HUES6 (cell line): ENCODE measurements around the gene BDKRB2.

Experiments
- H3K27ac ChIP-seq: 2 replicates; pipeline ENCODE4 v1.7.0; 2013; ENCODE audit warnings: low read depth, mild to moderate bottlenecking, low read length, inconsistent platforms
- H3K27me3 ChIP-seq: 2 replicates; pipeline ENCODE4 v1.6.1; 2013; ENCODE audit warnings: low read length; ENCODE audit not compliant: control insufficient read depth, insufficient read depth
- H3K36me3 ChIP-seq: 2 replicates; pipeline ENCODE4 v1.6.1; 2013; ENCODE audit warnings: low read length; ENCODE audit not compliant: control insufficient read depth, insufficient read depth
- H3K4me1 ChIP-seq: 2 replicates; pipeline ENCODE4 v1.6.1; 2013; ENCODE audit warnings: low read length; ENCODE audit not compliant: control insufficient read depth, insufficient read depth
- H3K4me3 ChIP-seq: 2 replicates; pipeline ENCODE4 v1.5.1; 2013; ENCODE audit warnings: low read depth, low read length
- H3K9ac ChIP-seq: one replicate; pipeline ENCODE4 v1.6.1; 2013; ENCODE audit warnings: mild to moderate bottlenecking, low read length
- H3K9me3 ChIP-seq: 2 replicates; pipeline ENCODE4 v1.6.1; 2013; ENCODE audit warnings: low read depth, low read length; ENCODE audit not compliant: control insufficient read depth, insufficient read depth

The BDKRB2 gene

DNA sequence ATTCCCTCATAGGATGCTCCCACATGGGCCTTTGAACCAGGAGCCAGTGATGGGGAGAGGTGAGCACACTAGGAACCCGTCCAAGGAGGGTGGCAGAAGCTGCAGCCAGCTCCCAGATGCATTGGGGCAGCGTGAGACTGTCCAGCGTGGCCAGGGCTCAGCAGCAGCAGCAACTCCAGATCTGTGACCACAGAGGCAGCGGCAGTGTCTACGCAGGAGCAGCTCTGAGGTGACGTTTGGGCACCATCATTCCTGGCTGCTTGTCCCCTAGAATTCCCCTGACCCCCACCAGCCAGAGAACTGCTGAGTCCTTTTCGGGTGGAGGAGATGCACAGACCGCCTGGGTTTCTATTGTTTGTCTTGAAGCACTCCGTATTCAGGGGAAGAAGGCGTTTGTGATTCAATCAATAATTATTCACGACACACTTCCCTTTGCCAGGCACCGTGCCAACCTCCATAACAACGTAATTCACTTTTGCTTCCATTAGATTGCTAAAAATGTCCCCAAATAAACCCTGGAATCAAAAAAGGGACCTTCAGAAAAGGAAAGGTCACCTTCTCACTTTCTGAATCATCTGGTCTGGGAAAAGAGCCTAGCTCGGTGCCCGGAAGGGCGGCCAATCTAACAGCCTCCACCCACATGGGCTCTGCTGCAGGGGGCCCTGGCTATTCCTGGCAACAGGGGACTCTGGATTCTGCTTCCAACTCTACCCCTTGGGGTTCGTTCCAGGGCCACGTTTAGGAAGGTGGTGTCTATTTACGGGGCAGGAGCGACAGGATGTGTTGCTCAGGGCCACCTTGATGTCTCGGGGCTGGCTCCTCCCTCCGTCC lies 11.4 kb upstream of the BDKRB2 start:
- H3K4me3 ChIP-seq = no peak overlapping the region
- no peaks in the 10 kb centered on the region for H3K9me3 ChIP-seq
- no peak overlapping the region for H3K27ac ChIP-seq
- H3K9ac ChIP-seq = no peak overlapping the region
- no peaks in the 10 kb centered on the region for H3K36me3 ChIP-seq
- H3K4me1 ChIP-seq = peaks cover 32% of the 10 kb centered on the region
- H3K27me3 ChIP-seq = no peaks in the 10 kb centered on the region

GRCh38 chr14:96194262-96194656 lies 10.4 kb upstream of the BDKRB2 start:
- Histone ChIP-seq H3K4me1 (peaks cover 37% of the 10 kb centered on the region), H3K9ac (no peak overlapping the region), H3K27me3 (no peaks in the 10 kb centered on the region), H3K27ac (no peak overlapping the region), H3K36me3 (no peaks in the 10 kb centered on the region), H3K9me3 (no peaks in the 10 kb centered on the region), H3K4me3 (no peak overlapping the region)

DNA sequence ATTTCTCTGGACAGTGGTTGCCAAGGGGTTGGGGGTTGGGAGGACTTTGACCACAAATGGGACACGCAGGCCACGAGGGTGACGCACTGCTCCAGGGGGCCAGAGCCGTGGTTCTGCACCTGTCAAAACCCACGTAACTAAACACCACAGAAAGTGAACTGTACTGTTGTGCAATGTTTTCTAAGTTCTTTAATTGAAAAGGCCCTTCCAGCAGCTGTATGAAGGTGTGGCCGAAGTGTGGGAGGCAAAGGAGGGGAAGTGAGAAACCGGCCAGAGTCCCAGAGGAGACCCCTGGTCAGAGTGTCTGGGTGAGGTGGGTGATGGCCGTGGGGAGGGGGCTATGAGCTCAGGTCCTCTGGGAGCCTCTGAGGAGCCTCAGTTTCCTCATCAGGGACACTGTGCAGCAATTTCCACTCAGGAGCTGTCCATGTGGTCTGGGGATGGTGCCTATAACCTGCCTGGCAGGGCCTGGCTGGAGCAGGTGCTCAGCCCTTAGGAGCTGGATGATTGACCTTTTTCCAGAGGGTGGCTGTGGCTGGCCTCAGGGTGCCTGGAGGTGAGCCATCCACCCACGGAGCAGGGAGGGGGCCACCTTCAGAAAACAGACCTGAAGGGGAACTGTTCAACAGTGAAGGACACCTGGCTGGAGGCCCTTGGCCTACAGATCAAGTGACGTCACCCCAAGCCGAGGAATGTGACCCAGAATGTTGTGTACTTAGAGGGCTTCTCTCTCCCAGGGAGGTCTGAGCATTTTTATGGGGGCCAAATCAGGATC lies 9.8 kb upstream of the BDKRB2 start:
- Histone ChIP-seq H3K4me1 (peaks cover 37% of the 10 kb centered on the region), H3K4me3 (no peak overlapping the region), H3K9ac (no peak overlapping the region)

DNA sequence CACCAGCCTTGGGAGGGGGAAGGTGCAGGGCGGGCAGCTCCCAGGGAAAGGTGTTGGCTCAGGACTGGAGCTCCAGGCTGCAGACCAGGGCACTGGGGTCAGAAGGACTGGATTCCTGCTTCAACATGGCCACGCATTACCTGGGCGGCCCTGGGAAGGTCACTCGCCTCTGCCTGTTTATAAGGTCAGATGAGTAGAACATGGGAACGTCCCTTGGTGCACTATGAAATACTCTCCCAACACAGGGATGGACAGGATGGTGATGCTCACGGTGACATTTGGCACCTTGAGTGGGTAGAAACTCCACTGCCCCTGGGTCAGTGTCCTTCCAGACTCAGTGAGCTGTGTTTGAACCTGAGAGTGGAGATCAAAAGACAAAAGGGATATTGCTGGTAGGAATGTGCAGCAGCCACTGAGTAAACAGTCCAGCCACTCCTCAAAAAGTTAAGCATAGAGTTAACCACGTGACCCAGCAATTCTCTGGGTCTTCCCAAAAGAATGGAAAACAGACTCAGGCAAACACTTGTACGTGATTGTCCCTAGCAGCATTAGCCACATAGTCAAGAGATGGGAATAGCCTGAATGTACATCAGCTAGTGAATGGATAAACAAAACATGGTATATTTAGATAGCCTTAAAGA lies 9.1 kb upstream of the BDKRB2 start:
- H3K27me3 ChIP-seq = no peaks in the 10 kb centered on the region
- H3K4me3 ChIP-seq = no peak overlapping the region
- H3K36me3 ChIP-seq = no peaks in the 10 kb centered on the region
- H3K9ac ChIP-seq = no peak overlapping the region
- no peak overlapping the region for H3K27ac ChIP-seq
- H3K4me1 ChIP-seq = peaks cover 32% of the 10 kb centered on the region
- H3K9me3 ChIP-seq = no peaks in the 10 kb centered on the region

More for the DNA sequence above, 9.8 kb upstream of the BDKRB2 start:
- no peaks in the 10 kb centered on the region for H3K36me3 ChIP-seq
- no peak overlapping the region for H3K27ac ChIP-seq
- H3K9me3 ChIP-seq = no peaks in the 10 kb centered on the region
- H3K27me3 ChIP-seq = no peaks in the 10 kb centered on the region

DNA sequence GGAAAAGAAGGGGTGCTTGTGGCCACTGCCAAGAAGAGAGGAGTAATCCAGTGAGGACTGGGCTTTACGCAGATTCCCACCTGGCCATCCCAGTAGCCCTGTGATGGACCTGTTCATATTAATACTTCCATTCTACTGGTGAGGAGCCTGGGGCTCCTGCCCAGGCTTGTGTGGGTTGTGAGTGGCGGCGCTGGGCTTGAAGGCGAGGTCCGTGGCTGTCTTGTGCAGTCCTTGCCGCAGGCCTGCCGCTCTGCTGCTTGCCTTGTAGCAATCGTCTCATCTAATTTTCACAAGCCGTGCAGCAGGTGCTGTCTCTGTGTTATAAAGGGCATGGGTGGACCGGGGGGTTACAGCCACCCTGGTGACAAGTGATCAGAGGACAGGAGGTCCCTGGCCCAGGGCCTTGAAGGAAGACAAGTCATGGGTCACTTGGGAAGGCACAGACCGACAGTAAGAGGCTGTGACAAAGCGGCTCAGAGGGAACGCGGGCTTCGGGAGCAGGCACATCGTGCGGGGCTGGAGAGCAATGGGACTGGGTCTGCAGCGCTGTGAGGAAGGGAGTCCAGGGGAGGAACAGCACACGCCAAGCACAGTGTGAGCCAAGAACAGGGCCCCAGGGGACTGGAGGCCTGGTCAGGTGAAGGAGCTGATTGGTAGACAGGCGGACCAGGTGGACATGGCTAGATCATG lies 7.3 kb upstream of the BDKRB2 start:
- H3K27ac ChIP-seq = no peak overlapping the region

DNA sequence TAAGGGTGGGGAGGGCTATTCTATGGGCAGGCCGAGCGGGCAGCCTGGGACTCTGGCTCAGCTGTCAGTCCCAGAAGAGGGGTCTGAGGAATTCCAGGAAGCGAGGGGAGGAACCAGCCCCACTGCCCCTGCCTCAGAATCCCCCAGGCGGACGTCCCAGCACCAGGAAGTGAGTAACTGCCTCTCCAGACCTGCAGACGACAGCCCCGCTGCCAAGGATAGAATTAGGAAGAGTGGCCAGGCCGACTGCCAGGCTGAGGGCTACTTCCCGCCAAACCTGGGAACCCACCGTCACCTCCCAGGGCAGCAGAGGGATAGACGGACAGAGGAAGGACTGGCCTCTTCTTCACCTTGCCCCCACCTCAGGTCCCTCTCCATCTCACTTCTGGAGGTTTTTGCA lies 6.7 kb upstream of the BDKRB2 start:
- Histone ChIP-seq H3K27ac (no peak overlapping the region), H3K9ac (no peak overlapping the region), H3K9me3 (no peaks in the 10 kb centered on the region), H3K36me3 (no peaks in the 10 kb centered on the region), H3K27me3 (no peaks in the 10 kb centered on the region), H3K4me3 (no peak overlapping the region), H3K4me1 (peaks cover 16% of the 10 kb centered on the region)

More for the DNA sequence above, 7.3 kb upstream of the BDKRB2 start:
- no peak overlapping the region for H3K4me3 ChIP-seq
- H3K9me3 ChIP-seq = no peaks in the 10 kb centered on the region
- H3K4me1 ChIP-seq = peaks cover 23% of the 10 kb centered on the region
- H3K36me3 ChIP-seq = no peaks in the 10 kb centered on the region
- H3K9ac ChIP-seq = no peak overlapping the region
- no peaks in the 10 kb centered on the region for H3K27me3 ChIP-seq

GRCh38 chr14:96198430-96199130 lies 6.1 kb upstream of the BDKRB2 start:
- Histone ChIP-seq H3K9me3 (no peaks in the 10 kb centered on the region), H3K4me1 (peaks cover 10% of the 10 kb centered on the region; the same call in 1 of the 2 replicates), H3K9ac (no peak overlapping the region), H3K4me3 (no peak overlapping the region), H3K36me3 (no peaks in the 10 kb centered on the region), H3K27ac (no peak overlapping the region), H3K27me3 (peaks cover 2% of the 10 kb centered on the region; the same call in 1 of the 2 replicates)

GRCh38 chr14:96201157-96201556 lies 3.5 kb upstream of the BDKRB2 start:
- Histone ChIP-seq H3K4me1 (peaks cover 25% of the 10 kb centered on the region), H3K9ac (no peak overlapping the region), H3K27ac (no peak overlapping the region), H3K27me3 (peaks cover 20% of the 10 kb centered on the region; the same call in 1 of the 2 replicates), H3K4me3 (no peak overlapping the region), H3K9me3 (no peaks in the 10 kb centered on the region), H3K36me3 (no peaks in the 10 kb centered on the region)

- Histone ChIP-seq H3K36me3 (no peaks in the 10 kb centered on the region), H3K27me3 (peaks cover 20% of the 10 kb centered on the region; the same call in 1 of the 2 replicates), H3K4me1 (peaks cover 27% of the 10 kb centered on the region), H3K9me3 (no peaks in the 10 kb centered on the region), H3K27ac (no peak overlapping the region), H3K4me3 (no peak overlapping the region), H3K9ac (no peak overlapping the region)
Measured at GRCh38 chr14:96201965-96202364, 2.7 kb upstream of the BDKRB2 start.

DNA sequence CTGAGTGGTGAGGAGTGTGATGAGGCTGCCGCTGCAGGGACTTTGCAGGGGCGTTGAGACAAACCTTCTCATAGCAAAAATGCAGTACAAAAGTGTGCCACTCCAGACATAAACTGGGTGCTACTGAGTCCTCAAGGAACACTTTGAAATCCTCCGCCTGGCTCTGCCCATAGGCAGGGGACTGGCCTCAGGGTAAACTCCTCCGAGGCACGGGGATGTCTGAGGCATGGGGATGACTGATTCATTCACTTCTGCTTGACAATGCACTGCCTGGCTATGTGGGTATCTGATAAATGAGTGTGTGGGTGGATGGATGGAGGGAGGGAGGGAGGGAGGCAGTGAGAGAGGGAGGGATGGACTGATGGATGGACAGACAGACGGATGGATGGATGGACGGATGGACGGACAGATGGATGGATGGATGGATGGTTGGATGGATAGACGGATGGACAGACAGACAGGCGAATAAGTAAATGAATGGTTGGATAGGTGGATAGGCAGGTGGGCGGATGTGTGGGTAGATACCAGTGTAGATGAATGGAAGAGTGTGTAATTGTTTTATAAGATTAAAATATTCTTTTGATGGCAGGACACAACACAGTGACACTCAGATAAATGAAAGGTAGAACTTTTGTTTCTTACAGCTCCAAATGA lies 2.1 kb upstream of the BDKRB2 start:
- Histone ChIP-seq H3K36me3 (no peaks in the 10 kb centered on the region), H3K4me1 (peaks cover 27% of the 10 kb centered on the region), H3K27me3 (peaks cover 20% of the 10 kb centered on the region; the same call in 1 of the 2 replicates), H3K27ac (no peak overlapping the region), H3K9ac (no peak overlapping the region), H3K4me3 (no peak overlapping the region), H3K9me3 (no peaks in the 10 kb centered on the region)
